ENCODE measurements around the gene JAKMIP3.
"Not testable (repeated sequence)": the region's sequence is repeated elsewhere in the genome, so short reads cannot be mapped to it uniquely, and the experiment has no call there.

The JAKMIP3 gene

GRCh38 chr10:132076578-132077081, 10.9 kb downstream of the JAKMIP3 start:
- H3K79me2 ChIP-seq (ENCODE audit: control insufficient read depth, low read length) = no peaks in the 10 kb centered on the region
- no peaks in the 10 kb centered on the region for H3K4me1 ChIP-seq (ENCODE audit: control insufficient read depth, low read length)
- H3F3A ChIP-seq (ENCODE audit: control insufficient read depth, insufficient read depth) = no peaks in the 10 kb centered on the region
- H3K4me3 ChIP-seq (ENCODE audit: low read length) = no peak overlapping the region
- H3K27ac ChIP-seq (ENCODE audit: low read depth, low read length) = no peak overlapping the region
- H4K20me1 ChIP-seq (ENCODE audit: control insufficient read depth, insufficient read depth, low read depth, low read length) = no peaks in the 10 kb centered on the region
- no peaks in the 10 kb centered on the region for H3K9me2 ChIP-seq (replicated peaks; ENCODE audit: control insufficient read depth, low read length)
- no peak overlapping the region for H3K4me2 ChIP-seq (ENCODE audit: low read length)
- no peak for TF ChIP-seq EZH2phosphoT487 (IDR thresholded peaks at IDR 0.05; ENCODE audit: borderline replicate concordance, low read length)
- TF ChIP-seq, protein P1, sequence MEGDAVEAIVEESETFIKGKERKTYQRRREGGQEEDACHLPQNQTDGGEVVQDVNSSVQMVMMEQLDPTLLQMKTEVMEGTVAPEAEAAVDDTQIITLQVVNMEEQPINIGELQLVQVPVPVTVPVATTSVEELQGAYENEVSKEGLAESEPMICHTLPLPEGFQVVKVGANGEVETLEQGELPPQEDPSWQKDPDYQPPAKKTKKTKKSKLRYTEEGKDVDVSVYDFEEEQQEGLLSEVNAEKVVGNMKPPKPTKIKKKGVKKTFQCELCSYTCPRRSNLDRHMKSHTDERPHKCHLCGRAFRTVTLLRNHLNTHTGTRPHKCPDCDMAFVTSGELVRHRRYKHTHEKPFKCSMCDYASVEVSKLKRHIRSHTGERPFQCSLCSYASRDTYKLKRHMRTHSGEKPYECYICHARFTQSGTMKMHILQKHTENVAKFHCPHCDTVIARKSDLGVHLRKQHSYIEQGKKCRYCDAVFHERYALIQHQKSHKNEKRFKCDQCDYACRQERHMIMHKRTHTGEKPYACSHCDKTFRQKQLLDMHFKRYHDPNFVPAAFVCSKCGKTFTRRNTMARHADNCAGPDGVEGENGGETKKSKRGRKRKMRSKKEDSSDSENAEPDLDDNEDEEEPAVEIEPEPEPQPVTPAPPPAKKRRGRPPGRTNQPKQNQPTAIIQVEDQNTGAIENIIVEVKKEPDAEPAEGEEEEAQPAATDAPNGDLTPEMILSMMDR (IDR thresholded peaks at IDR 0.05; ENCODE audit: low read depth, low read length, poor library complexity, severe bottlenecking) = no peak
- peaks cover 4% of the 10 kb centered on the region; the same call in 1 of the 2 replicates for H3K9me3 ChIP-seq (ENCODE audit: control insufficient read depth, insufficient read depth, low read length)
- no peaks in the 10 kb centered on the region for H3K27me3 ChIP-seq (ENCODE audit: control insufficient read depth, low read length)
- H3K36me3 ChIP-seq (ENCODE audit: control insufficient read depth, low read length) = no peaks in the 10 kb centered on the region

GRCh38 chr10:132077091-132077490, 11.3 kb downstream of the JAKMIP3 start:
- H3K9me2 ChIP-seq (replicated peaks; ENCODE audit: control insufficient read depth, low read length) = no peaks in the 10 kb centered on the region
- H3K4me3 ChIP-seq (ENCODE audit: low read length) = no peak overlapping the region
- H3K36me3 ChIP-seq (ENCODE audit: control insufficient read depth, low read length) = no peaks in the 10 kb centered on the region
- H3F3A ChIP-seq (ENCODE audit: control insufficient read depth, insufficient read depth) = no peaks in the 10 kb centered on the region
- H3K27ac ChIP-seq (ENCODE audit: low read depth, low read length) = no peak overlapping the region
- H3K9me3 ChIP-seq (ENCODE audit: control insufficient read depth, insufficient read depth, low read length) = peaks cover 4% of the 10 kb centered on the region; the same call in 1 of the 2 replicates
- no peak overlapping the region for H3K4me2 ChIP-seq (ENCODE audit: low read length)
- no peaks in the 10 kb centered on the region for H3K4me1 ChIP-seq (ENCODE audit: control insufficient read depth, low read length)
- no peaks in the 10 kb centered on the region for H4K20me1 ChIP-seq (ENCODE audit: control insufficient read depth, insufficient read depth, low read depth, low read length)
- no peaks in the 10 kb centered on the region for H3K79me2 ChIP-seq (ENCODE audit: control insufficient read depth, low read length)
- TF ChIP-seq, protein P1 (IDR thresholded peaks at IDR 0.05; ENCODE audit: low read depth, low read length, poor library complexity, severe bottlenecking) = no peak
- TF ChIP-seq EZH2phosphoT487 (IDR thresholded peaks at IDR 0.05; ENCODE audit: borderline replicate concordance, low read length) = no peak
- H3K27me3 ChIP-seq (ENCODE audit: control insufficient read depth, low read length) = no peaks in the 10 kb centered on the region

- no peak overlapping the region for H3K4me2 ChIP-seq (ENCODE audit: low read length)
- H3K9me2 ChIP-seq (replicated peaks; ENCODE audit: control insufficient read depth, low read length) = no peaks in the 10 kb centered on the region
- H3K27ac ChIP-seq (ENCODE audit: low read depth, low read length) = no peak overlapping the region
- peaks cover 4% of the 10 kb centered on the region; the same call in 1 of the 2 replicates for H3K9me3 ChIP-seq (ENCODE audit: control insufficient read depth, insufficient read depth, low read length)
- TF ChIP-seq, protein P1 (IDR thresholded peaks at IDR 0.05; ENCODE audit: low read depth, low read length, poor library complexity, severe bottlenecking) = no peak
- TF ChIP-seq EZH2phosphoT487 (IDR thresholded peaks at IDR 0.05; ENCODE audit: borderline replicate concordance, low read length) = no peak
- H3F3A ChIP-seq (ENCODE audit: control insufficient read depth, insufficient read depth) = no peaks in the 10 kb centered on the region
- no peaks in the 10 kb centered on the region for H4K20me1 ChIP-seq (ENCODE audit: control insufficient read depth, insufficient read depth, low read depth, low read length)
- no peak overlapping the region for H3K4me3 ChIP-seq (ENCODE audit: low read length)
- no peaks in the 10 kb centered on the region for H3K79me2 ChIP-seq (ENCODE audit: control insufficient read depth, low read length)
- H3K27me3 ChIP-seq (ENCODE audit: control insufficient read depth, low read length) = no peaks in the 10 kb centered on the region
- H3K4me1 ChIP-seq (ENCODE audit: control insufficient read depth, low read length) = no peaks in the 10 kb centered on the region
- no peaks in the 10 kb centered on the region for H3K36me3 ChIP-seq (ENCODE audit: control insufficient read depth, low read length)
Measured at GRCh38 chr10:132078746-132079345, 13.1 kb downstream of the JAKMIP3 start.

DNA sequence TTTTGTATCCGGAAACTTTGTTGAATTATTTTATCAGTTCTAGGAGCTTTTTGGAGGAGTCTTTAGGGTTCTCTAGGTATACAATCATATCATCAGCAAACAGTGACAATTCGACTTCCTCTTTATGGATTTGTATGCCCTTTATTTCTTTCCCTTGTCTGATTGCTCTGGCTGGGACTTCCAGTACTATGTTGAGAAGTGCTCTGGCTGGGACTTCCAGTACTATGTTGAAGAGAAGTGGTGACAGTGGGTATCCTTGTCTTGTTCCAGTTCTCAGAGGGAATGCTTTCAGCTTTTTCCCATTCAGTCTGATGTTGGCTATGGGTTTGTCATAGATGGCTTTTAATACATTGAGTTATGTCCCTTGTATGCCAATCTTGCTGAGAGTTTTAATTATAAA, 18.6 kb downstream of the JAKMIP3 start:
- not testable (repeated sequence) for H3K36me3 ChIP-seq (ENCODE audit: control insufficient read depth, low read length); H3K9me2 ChIP-seq (replicated peaks; ENCODE audit: control insufficient read depth, low read length); H3K4me3 ChIP-seq (ENCODE audit: low read length); H3K9me3 ChIP-seq (ENCODE audit: control insufficient read depth, insufficient read depth, low read length); H3F3A ChIP-seq (ENCODE audit: control insufficient read depth, insufficient read depth); H3K27ac ChIP-seq (ENCODE audit: low read depth, low read length); H4K20me1 ChIP-seq (ENCODE audit: control insufficient read depth, insufficient read depth, low read depth, low read length); H3K79me2 ChIP-seq (ENCODE audit: control insufficient read depth, low read length); H3K4me1 ChIP-seq (ENCODE audit: control insufficient read depth, low read length); H3K27me3 ChIP-seq (ENCODE audit: control insufficient read depth, low read length); H3K4me2 ChIP-seq (ENCODE audit: low read length)

DNA sequence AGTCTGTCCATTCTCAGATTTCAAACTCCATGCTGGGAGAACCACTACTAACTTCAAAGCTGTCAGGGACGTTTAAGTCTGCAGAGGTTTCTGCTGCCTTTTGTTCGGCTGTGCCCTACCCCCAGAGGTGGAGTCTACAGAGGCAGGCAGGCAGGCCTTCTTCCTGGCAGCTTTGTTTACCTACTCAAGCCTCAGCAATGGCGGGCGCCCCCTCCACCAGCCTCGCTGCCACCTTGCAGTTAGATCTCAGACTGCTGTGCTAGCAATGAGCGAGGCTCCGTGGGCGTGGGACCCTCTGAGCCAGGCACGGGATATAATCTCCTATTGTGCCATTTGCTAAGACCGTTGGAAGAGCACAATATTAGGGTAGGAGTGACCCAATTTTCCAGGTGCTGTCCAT, 27.5 kb downstream of the JAKMIP3 start:
- not testable (repeated sequence) for H3K27ac ChIP-seq (ENCODE audit: low read depth, low read length); H3F3A ChIP-seq (ENCODE audit: control insufficient read depth, insufficient read depth); H3K4me2 ChIP-seq (ENCODE audit: low read length); H3K9me2 ChIP-seq (replicated peaks; ENCODE audit: control insufficient read depth, low read length); H3K4me1 ChIP-seq (ENCODE audit: control insufficient read depth, low read length); H3K36me3 ChIP-seq (ENCODE audit: control insufficient read depth, low read length); H3K27me3 ChIP-seq (ENCODE audit: control insufficient read depth, low read length); H3K79me2 ChIP-seq (ENCODE audit: control insufficient read depth, low read length); H4K20me1 ChIP-seq (ENCODE audit: control insufficient read depth, insufficient read depth, low read depth, low read length); H3K9me3 ChIP-seq (ENCODE audit: control insufficient read depth, insufficient read depth, low read length); H3K4me3 ChIP-seq (ENCODE audit: low read length)

Measured in DOHH2 (cell line).